HG02973 (cell line): ENCODE data around the gene CASD1.

Experiments used
- ATAC-seq: cut with Tn5 transposase; IDR thresholded peaks from one replicate; pipeline ENCODE4 v1.9.1; 2021; ENCODE audit warnings: moderate library complexity; ENCODE audit not compliant: unreplicated experiment

The CASD1 gene

GRCh38 chr7:94509264-94509886 is at the start of gene CASD1:
CASD1 (plus strand) TSS chr7:94509809; CDS start chr7:94510085, 276 bp downstream.
- peak; percentile 53 for ATAC-seq

- no peak for ATAC-seq
Observed at GRCh38 chr7:94466516-94466915, 43.1 kb upstream of the CASD1 start.

- no peak for ATAC-seq
Observed at GRCh38 chr7:94471604-94472003, 38.0 kb upstream of the CASD1 start.

- ATAC-seq, result peak; percentile 66
Observed at GRCh38 chr7:94472608-94473007, 37.0 kb upstream of the CASD1 start.

GRCh38 chr7:94476251-94476840 is 33.3 kb upstream of the CASD1 start:
- no peak for ATAC-seq

GRCh38 chr7:94477878-94478277 is 31.7 kb upstream of the CASD1 start:
- ATAC-seq, result no peak

- no peak for ATAC-seq
Observed at GRCh38 chr7:94478648-94479214, 30.9 kb upstream of the CASD1 start.

- no peak for ATAC-seq
Observed at GRCh38 chr7:94481279-94481678, 28.3 kb upstream of the CASD1 start.

GRCh38 chr7:94482796-94483195 is 26.8 kb upstream of the CASD1 start:
- ATAC-seq, result no peak

GRCh38 chr7:94483843-94484242 is 25.8 kb upstream of the CASD1 start:
- no peak for ATAC-seq

- no peak for ATAC-seq
Observed at GRCh38 chr7:94486216-94486615, 23.4 kb upstream of the CASD1 start.

- ATAC-seq, result no peak
Observed at GRCh38 chr7:94491410-94491809, 18.2 kb upstream of the CASD1 start.

- ATAC-seq, result peak; percentile 99
Observed at GRCh38 chr7:94492601-94493000, 17.0 kb upstream of the CASD1 start.

- no peak for ATAC-seq
Observed at GRCh38 chr7:94497874-94498670, 11.5 kb upstream of the CASD1 start.

- no peak for ATAC-seq
Observed at GRCh38 chr7:94498918-94499317, 10.7 kb upstream of the CASD1 start.

- no peak for ATAC-seq
Observed at GRCh38 chr7:94507462-94507861, 2.1 kb upstream of the CASD1 start.

- no peak for ATAC-seq
Observed at GRCh38 chr7:94507962-94508361, 1.6 kb upstream of the CASD1 start.

GRCh38 chr7:94509887-94510581 is 425 bp downstream of the CASD1 start:
- peak; percentile 74 for ATAC-seq

- ATAC-seq, result peak; percentile 14
Observed at GRCh38 chr7:94510582-94511496, 1.2 kb downstream of the CASD1 start.

GRCh38 chr7:94511718-94512117 is 2.1 kb downstream of the CASD1 start:
- ATAC-seq, result no peak
